ENCODE measurements around the gene TRNT1.

GRCh38 chr3:3126477-3127431 lies at the start of gene TRNT1:
- TF ChIP-seq CTCF (IDR thresholded peaks at IDR 0.05; ENCODE audit: insufficient read depth, low read depth, low read length) (no peak), EZH2 (IDR thresholded peaks at IDR 0.05; ENCODE audit: insufficient read depth, low read length) (no peak)

Measured in astrocyte (in vitro differentiated cells and primary cell).